Fibroblast of peridontal ligament (primary cell): ENCODE data around the gene RASSF8.

Source experiments
- DNase-seq: peaks from one replicate; pipeline ENCODE4 v3.0.0-alpha.2; 2010; ENCODE audit errors: extremely low read depth

RASSF8 gene

DNA sequence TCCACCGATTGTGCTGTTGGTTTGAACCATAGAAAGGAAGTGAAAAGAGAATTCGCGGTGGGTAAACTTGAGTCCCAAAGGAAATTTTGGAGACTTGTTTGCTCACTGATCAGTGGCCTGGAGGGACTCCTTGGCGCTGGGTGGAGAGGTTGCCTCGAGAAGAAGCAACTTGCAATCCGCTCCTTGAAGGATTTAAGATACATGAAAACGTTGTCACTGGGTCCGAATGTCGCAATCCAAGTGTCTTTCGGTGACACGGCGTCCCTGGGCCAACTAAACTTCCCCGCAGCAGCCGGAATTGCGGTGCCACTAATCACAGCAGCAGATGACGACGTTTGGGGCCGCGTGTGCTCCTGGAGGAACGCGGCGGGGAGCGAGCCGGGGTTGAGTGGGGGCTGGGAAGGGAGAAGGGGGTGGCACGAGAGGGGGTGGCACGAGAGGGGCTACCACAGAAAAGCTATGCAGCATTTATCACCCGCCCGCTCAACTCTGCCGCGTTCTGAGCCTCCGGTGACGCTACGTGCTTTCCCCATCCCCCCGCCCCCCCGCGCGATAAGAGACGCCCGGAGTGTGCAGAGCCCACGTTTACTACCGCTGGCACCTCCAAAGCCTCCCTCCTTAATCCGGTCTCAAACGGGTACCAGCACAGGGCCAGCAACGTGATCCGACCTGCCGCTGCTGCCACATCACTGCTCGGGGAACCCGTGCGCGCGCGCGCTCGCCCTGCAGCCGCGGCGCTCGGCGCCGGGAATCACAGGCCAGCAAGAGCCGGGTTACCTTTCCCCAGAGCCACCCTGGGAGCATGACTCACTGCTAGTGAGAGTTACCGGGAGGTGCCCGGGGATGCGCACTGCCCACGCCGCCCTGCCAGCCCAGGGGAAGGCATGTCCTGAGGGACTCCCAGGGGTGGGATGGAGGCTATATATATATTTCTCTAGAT, 167.2 kb downstream of the RASSF8 start:
- DNase-seq: peak; percentile 37

DNA sequence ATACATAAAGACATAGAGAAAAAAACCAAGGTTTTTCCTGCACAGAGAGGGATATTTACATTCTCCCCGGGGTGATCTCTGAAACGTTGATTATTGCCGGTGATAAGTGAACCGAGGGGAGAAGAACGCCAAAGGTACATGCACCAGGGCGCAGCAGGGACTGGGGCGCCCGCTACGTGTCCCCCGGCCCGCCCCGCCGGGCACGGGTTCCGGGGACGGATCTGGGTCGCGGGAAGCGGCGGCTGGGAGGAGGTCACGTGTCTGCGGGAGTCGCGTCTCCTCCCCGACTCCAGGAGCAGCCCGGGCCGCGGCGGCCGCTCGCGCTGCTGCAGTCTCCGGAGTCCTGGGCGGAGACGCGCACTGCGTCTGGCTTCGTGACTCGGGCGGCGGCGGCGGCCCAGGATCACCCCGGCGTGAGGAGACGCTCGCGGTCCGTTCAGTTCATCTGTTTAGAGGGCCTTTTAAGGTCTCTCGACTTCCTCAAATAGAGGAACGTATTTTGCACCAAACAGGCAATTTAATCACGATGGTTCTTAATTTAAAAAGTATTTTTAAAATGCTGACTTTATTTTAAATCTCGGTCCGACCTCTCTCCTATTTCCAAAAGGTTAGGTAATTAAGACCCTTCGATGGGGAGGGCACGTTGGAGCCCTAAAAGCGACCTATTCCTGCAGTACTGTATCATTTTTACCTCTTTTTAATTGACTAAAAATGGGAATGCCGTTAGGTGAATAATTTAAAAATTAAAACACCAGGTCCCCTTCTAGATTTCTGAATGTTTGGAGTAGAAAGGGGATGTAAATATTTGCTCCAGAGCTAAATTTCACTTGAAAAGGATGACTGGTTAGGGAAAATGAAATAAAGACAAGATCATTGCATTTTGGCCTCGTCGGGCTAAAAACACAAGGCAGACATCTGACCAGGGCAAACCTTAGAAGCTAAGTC, 168.1 kb downstream of the RASSF8 start:
- DNase-seq: peak; percentile 53

DNA sequence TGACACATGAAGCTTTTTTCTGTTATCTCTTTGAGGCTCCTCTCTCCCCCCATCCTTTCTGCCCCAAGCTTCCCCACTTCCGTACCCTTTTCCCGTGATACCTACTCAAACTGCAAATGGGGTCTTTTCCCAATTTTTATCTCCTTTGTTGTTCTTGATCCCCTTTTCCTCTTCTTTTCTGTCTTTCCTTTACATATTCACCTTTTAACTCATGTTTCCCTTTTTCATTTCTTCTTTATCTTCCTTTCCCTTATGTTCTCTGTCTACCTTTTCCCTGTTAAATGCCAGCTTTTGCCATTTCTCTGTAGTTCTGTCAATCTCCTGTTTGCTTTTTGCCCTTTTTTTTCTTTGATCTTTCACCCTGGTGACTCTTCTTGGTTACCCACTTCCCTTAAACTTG, 168.9 kb downstream of the RASSF8 start:
- DNase-seq: no peak

DNA sequence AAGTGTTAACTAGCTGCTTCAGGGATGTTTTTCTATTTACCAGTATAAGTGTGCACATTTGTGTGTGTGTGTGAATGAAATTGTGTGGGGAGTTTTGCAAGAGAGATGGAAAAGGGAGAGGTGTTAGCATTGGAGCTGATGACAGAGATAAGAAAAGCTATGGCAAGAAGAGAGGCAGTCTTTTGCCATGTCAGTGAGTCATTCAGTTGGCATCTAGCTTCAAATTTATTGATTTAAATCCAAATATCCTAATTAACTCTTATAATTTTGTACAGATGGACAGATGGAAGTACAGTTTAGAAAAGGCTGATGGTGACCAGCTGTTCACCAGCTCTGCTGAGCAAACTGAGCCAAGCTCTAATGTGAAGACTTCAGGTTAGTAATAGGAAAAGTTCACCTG, 169.7 kb downstream of the RASSF8 start:
- peak; percentile 73 for DNase-seq
